NT2/D1 (cell line): ENCODE results near the gene KRTAP19-1.

Experiments
- SUZ12 ChIP-seq: IDR thresholded peaks from 2 replicates; pipeline ENCODE4 v1.6.1; 2011; ENCODE audit not compliant: insufficient read length, insufficient read depth; ENCODE audit errors: extremely low read depth
- YY1 ChIP-seq: IDR thresholded peaks from 2 replicates; pipeline ENCODE4 v1.6.1; 2011; ENCODE audit not compliant: insufficient read length, insufficient read depth
- ZNF274 ChIP-seq: IDR thresholded peaks from 2 replicates; pipeline ENCODE4 v1.6.1; 2011; ENCODE audit warnings: mild to moderate bottlenecking, low read depth, low read length

DNA sequence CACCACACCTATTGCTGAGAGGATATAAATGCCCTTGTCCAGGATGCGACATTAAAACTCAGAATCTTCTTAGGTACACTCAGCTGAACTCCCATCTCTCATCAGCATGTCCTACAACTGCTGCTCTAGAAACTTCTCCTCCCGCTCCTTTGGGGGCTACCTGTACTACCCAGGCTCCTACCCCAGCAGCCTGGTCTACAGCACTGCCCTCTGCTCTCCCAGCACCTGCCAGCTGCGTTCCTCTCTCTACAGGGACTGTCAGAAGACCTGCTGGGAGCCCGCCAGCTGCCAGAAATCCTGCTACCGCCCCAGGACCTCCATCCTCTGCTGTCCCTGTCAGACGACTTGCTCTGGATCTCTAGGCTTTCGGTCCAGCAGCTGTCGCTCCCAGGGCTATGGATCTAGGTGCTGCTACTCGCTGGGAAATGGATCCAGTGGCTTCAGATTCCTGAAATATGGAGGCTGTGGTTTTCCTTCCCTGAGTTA, 50.0 kb downstream of the KRTAP19-1 start, which contains the start of gene KRTAP13-4:
- TF ChIP-seq YY1 (no peak), ZNF274 (no peak), SUZ12 (no peak)
